Mammary epithelial cell (primary cell): Measurements from ENCODE around the gene ATP2B3.

Experiments
- EZH2 ChIP-seq: IDR thresholded peaks from 2 replicates; pipeline ENCODE4 v1.6.1; 2012; ENCODE audit warnings: low read length, inconsistent platforms, borderline replicate concordance
- TF ChIP-seq, protein P1 (sequence below), 2 donors: IDR thresholded peaks in 1 of 2; conservative IDR thresholded peaks in 1 of 2; 2 replicates each; pipeline ENCODE4 v1.5.1; 2011 to 2012; ENCODE audit warnings: inconsistent platforms in 2 of 2, low read length in 2 of 2, mild to moderate bottlenecking in 2 of 2, control low read depth in 1 of 2, low read depth in 1 of 2; ENCODE audit not compliant: insufficient read depth in 1 of 2; ENCODE audit errors: extremely low read depth in 1 of 2

DNA sequence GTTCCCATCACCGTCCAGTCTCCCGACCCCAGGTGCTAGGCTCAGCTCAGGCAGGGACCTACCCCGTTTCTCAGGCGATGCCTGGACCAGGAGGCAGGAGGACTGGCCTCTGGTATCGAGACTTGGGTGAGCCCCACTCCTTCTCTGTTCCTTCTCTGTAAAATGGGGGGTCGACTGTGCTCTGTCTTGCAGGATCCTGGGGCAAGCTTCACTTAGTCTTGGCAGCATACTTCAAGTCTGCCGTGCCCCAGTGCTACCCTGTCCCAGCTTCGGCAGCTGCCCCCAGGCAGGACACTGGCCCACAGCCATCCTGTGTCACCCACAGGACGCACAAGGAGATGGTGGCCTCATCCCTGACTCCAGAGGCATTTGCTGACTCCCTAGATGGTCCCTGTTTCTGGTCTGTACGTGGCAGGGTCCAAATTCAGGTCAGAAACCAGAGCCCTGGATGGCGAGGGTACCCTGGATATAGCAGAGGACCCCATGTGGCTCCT, 40.0 kb upstream of the ATP2B3 start:
- TF ChIP-seq, protein P1, sequence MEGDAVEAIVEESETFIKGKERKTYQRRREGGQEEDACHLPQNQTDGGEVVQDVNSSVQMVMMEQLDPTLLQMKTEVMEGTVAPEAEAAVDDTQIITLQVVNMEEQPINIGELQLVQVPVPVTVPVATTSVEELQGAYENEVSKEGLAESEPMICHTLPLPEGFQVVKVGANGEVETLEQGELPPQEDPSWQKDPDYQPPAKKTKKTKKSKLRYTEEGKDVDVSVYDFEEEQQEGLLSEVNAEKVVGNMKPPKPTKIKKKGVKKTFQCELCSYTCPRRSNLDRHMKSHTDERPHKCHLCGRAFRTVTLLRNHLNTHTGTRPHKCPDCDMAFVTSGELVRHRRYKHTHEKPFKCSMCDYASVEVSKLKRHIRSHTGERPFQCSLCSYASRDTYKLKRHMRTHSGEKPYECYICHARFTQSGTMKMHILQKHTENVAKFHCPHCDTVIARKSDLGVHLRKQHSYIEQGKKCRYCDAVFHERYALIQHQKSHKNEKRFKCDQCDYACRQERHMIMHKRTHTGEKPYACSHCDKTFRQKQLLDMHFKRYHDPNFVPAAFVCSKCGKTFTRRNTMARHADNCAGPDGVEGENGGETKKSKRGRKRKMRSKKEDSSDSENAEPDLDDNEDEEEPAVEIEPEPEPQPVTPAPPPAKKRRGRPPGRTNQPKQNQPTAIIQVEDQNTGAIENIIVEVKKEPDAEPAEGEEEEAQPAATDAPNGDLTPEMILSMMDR (conservative IDR thresholded peaks at IDR 0.05 in 1 of 2, IDR thresholded peaks at IDR 0.05 in 1 of 2; ENCODE audit: extremely low read depth in 1 of 2, insufficient read depth in 1 of 2, low read depth in 1 of 2, low read length in 2 of 2), result no peak
- no peak for TF ChIP-seq EZH2
